ENCODE measurements around the gene ZNF529. TPM values are rescaled to one million over a fixed set of nuclear protein-coding genes. Genes with fewer than 3 reads are reported as not detected.

The ZNF529 gene
- total and polyA plus RNA-seq, 2 of the 13 experiments (the other 11 are each of a cell fraction or from before 2014, with no cell fraction given) = 9.3 to 10.6 TPM

GRCh38 chr19:36528194-36528920 is 44.7 kb downstream of the ZNF529 start, which contains the start of gene ZNF260 (continued):
- TF ChIP-seq ZNF17 (CRISPR knock-in tag; IDR thresholded peaks at IDR 0.05) (no peak), PCBP1 (IDR thresholded peaks at IDR 0.05; ENCODE audit: borderline replicate concordance, low read depth, low read length) (no peak), RBM39 (IDR thresholded peaks at IDR 0.05; ENCODE audit: low read depth, low read length, poor library complexity, severe bottlenecking) (peak; percentile 73), HCFC1 (IDR thresholded peaks at IDR 0.05; ENCODE audit: low read depth, low read length) (peak; percentile 77), SALL1 (CRISPR knock-in tag; IDR thresholded peaks at IDR 0.05) (no peak; the same call in 1 of the 2 replicates), ZZZ3 (CRISPR knock-in tag; IDR thresholded peaks at IDR 0.05; ENCODE audit: borderline replicate concordance) (peak; percentile 66; the same call in 1 of the 2 replicates), THYN1 (CRISPR knock-in tag; IDR thresholded peaks at IDR 0.05; ENCODE audit: borderline replicate concordance, low read depth) (no peak), ISL2 (CRISPR knock-in tag; IDR thresholded peaks at IDR 0.05) (peak; percentile 45; the same call in 1 of the 2 replicates), SIN3B (IDR thresholded peaks at IDR 0.05; ENCODE audit: low read length) (no peak), PAWR (CRISPR knock-in tag; IDR thresholded peaks at IDR 0.05; ENCODE audit: borderline replicate concordance) (0 out of 2 replicates have a peak, but pooled peaks have one; percentile 20), ZFX (CRISPR knock-in tag; IDR thresholded peaks at IDR 0.05; ENCODE audit: low read depth) (peak; percentile 97), ZNF670 (CRISPR knock-in tag; IDR thresholded peaks at IDR 0.05; ENCODE audit: borderline replicate concordance) (no peak), GFI1 (CRISPR knock-in tag; IDR thresholded peaks at IDR 0.05; ENCODE audit: borderline replicate concordance) (no peak), ZFP91 (CRISPR knock-in tag; IDR thresholded peaks at IDR 0.05; ENCODE audit: borderline replicate concordance) (peak; percentile 79; the same call in 1 of the 2 replicates), ELF4 (CRISPR knock-in tag; IDR thresholded peaks at IDR 0.05; ENCODE audit: borderline replicate concordance) (no peak), ZNF12 (CRISPR knock-in tag; IDR thresholded peaks at IDR 0.05) (no peak), ZNF747 (CRISPR knock-in tag; IDR thresholded peaks at IDR 0.05; ENCODE audit: borderline replicate concordance) (0 out of 2 replicates have a peak, but pooled peaks have one; percentile 6), MAZ (IDR thresholded peaks at IDR 0.05; ENCODE audit: borderline replicate concordance, low read depth, low read length) (peak; percentile 85; the same call in 1 of the 2 replicates), MAZ (CRISPR knock-in tag; IDR thresholded peaks at IDR 0.05; ENCODE audit: low read depth) (peak; percentile 76; the same call in 1 of the 2 replicates), ASH2L (IDR thresholded peaks at IDR 0.05; ENCODE audit: insufficient read length, low read depth, low read length) (peak; percentile 93), SPEN (CRISPR knock-in tag; IDR thresholded peaks at IDR 0.05; ENCODE audit: low read depth) (peak; percentile 79)
- TF ChIP-seq, protein P1, sequence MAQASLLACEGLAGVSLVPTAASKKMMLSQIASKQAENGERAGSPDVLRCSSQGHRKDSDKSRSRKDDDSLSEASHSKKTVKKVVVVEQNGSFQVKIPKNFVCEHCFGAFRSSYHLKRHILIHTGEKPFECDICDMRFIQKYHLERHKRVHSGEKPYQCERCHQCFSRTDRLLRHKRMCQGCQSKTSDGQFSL (CRISPR knock-in tag; IDR thresholded peaks at IDR 0.05) = no peak
- TF ChIP-seq, protein P2, sequence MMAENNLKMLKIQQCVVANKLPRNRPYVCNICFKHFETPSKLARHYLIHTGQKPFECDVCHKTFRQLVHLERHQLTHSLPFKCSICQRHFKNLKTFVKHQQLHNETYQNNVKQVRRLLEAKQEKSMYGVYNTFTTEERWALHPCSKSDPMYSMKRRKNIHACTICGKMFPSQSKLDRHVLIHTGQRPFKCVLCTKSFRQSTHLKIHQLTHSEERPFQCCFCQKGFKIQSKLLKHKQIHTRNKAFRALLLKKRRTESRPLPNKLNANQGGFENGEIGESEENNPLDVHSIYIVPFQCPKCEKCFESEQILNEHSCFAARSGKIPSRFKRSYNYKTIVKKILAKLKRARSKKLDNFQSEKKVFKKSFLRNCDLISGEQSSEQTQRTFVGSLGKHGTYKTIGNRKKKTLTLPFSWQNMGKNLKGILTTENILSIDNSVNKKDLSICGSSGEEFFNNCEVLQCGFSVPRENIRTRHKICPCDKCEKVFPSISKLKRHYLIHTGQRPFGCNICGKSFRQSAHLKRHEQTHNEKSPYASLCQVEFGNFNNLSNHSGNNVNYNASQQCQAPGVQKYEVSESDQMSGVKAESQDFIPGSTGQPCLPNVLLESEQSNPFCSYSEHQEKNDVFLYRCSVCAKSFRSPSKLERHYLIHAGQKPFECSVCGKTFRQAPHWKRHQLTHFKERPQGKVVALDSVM (CRISPR knock-in tag; IDR thresholded peaks at IDR 0.05) = 0 out of 2 replicates have a peak, but pooled peaks have one; percentile 10
- TF ChIP-seq, protein P3, sequence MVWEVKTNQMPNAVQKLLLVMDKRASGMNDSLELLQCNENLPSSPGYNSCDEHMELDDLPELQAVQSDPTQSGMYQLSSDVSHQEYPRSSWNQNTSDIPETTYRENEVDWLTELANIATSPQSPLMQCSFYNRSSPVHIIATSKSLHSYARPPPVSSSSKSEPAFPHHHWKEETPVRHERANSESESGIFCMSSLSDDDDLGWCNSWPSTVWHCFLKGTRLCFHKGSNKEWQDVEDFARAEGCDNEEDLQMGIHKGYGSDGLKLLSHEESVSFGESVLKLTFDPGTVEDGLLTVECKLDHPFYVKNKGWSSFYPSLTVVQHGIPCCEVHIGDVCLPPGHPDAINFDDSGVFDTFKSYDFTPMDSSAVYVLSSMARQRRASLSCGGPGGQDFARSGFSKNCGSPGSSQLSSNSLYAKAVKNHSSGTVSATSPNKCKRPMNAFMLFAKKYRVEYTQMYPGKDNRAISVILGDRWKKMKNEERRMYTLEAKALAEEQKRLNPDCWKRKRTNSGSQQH (CRISPR knock-in tag; IDR thresholded peaks at IDR 0.05; ENCODE audit: low read depth) = peak; percentile 44; the same call in 1 of the 2 replicates

Measured in HepG2 (cell line).